NCI-H1436 (cell line): Measurements from ENCODE around the gene CEMIP.

Source experiments
- DNase-seq: peaks from one replicate; lab custom pipeline; 2025; lab: John Stamatoyannopoulos, UW

The CEMIP gene

GRCh38 chr15:80890341-80891005 lies 111.3 kb downstream of the CEMIP start:
- no peak for DNase-seq

- no peak for DNase-seq
Observed at GRCh38 chr15:80891006-80891405, 111.8 kb downstream of the CEMIP start.

- no peak for DNase-seq
Observed at GRCh38 chr15:80892414-80892813, 113.2 kb downstream of the CEMIP start.

GRCh38 chr15:80893777-80894176 lies 114.6 kb downstream of the CEMIP start:
- no peak for DNase-seq

- no peak for DNase-seq
Observed at GRCh38 chr15:80895091-80895490, 115.9 kb downstream of the CEMIP start.

GRCh38 chr15:80895965-80896364 lies 116.8 kb downstream of the CEMIP start:
- DNase-seq: no peak

- DNase-seq: no peak
Observed at GRCh38 chr15:80898040-80898439, 118.9 kb downstream of the CEMIP start.

GRCh38 chr15:80902298-80902801 lies 123.2 kb downstream of the CEMIP start:
- no peak for DNase-seq

GRCh38 chr15:80904998-80905397 lies 125.8 kb downstream of the CEMIP start:
- no peak for DNase-seq

- peak; percentile 6 for DNase-seq
Observed at GRCh38 chr15:80906159-80906766, 127.1 kb downstream of the CEMIP start.

- DNase-seq: no peak
Observed at GRCh38 chr15:80911821-80912220, 132.7 kb downstream of the CEMIP start.

GRCh38 chr15:80912673-80913072 lies 133.5 kb downstream of the CEMIP start:
- DNase-seq: no peak

- no peak for DNase-seq
Observed at GRCh38 chr15:80913541-80913940, 134.4 kb downstream of the CEMIP start.

- DNase-seq: no peak
Observed at GRCh38 chr15:80915472-80915871, 136.3 kb downstream of the CEMIP start.

- DNase-seq: no peak
Observed at GRCh38 chr15:80916056-80916455, 136.9 kb downstream of the CEMIP start.

GRCh38 chr15:80918196-80918783 lies 139.1 kb downstream of the CEMIP start:
- DNase-seq: no peak

GRCh38 chr15:80920271-80920699 lies 141.1 kb downstream of the CEMIP start:
- DNase-seq: no peak

GRCh38 chr15:80921736-80922410 lies 142.7 kb downstream of the CEMIP start:
- DNase-seq: no peak

GRCh38 chr15:80923668-80924067 lies 144.5 kb downstream of the CEMIP start:
- DNase-seq: no peak

GRCh38 chr15:80924278-80924677 lies 145.1 kb downstream of the CEMIP start:
- no peak for DNase-seq

- DNase-seq: no peak
Observed at GRCh38 chr15:80925597-80926059, 146.5 kb downstream of the CEMIP start.

- no peak for DNase-seq
Observed at GRCh38 chr15:80926126-80926525, 147.0 kb downstream of the CEMIP start.

- DNase-seq: no peak
Observed at GRCh38 chr15:80929225-80929624, 150.1 kb downstream of the CEMIP start.
